Dedifferentiated amniotic fluid mesenchymal stem cell (primary cell): Measurements from ENCODE around the gene COL27A1.
A peak's percentile ranks its signal among the peaks of the same experiment; 100 is the strongest.

ENCODE experiments used
- DNase-seq: peaks from one replicate; pipeline ENCODE4 v3.0.0-alpha.2; 2016; ENCODE audit errors: extremely low spot score

Gene COL27A1

DNA sequence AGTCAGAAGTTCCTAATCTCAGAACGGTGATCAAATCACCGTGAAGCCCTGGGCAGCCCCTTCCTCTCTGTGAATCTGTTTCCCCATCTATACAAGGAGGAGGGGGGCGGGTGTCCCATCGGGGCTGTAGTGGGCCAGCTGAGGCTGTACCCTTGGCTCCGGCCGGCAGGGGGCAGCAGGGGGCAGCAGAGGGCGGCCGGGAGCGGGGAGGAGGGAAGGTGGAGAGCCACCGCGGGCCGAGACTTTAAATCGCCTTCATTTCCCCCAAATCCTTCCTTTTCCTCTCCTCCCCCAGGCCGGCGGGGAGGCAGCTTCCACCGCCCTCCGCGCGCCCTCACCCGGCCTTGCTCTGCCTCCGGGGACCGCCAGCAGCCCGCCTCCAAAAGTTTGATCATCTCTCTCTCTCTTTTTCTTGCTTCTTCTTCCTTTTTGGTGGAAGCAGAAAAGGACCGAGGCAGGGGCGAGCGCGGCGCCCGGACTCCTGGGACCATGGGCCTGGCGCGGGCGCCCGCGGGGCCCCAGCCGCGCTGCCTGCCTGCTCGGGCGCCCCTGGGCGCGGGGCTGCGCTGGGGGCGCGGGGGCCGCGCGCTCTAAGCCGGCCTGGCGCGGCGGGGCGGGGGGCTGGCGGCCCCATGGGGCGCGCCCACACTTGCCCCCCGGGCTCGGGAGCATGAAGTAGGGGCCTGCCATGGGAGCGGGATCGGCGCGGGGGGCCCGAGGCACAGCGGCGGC, at the start of gene COL27A1:
COL27A1 (plus strand) TSS at position 275 of the 732 bp plus-strand sequence; CDS start at position 689, 414 bp downstream.
- DNase-seq = peak; percentile 78

DNA sequence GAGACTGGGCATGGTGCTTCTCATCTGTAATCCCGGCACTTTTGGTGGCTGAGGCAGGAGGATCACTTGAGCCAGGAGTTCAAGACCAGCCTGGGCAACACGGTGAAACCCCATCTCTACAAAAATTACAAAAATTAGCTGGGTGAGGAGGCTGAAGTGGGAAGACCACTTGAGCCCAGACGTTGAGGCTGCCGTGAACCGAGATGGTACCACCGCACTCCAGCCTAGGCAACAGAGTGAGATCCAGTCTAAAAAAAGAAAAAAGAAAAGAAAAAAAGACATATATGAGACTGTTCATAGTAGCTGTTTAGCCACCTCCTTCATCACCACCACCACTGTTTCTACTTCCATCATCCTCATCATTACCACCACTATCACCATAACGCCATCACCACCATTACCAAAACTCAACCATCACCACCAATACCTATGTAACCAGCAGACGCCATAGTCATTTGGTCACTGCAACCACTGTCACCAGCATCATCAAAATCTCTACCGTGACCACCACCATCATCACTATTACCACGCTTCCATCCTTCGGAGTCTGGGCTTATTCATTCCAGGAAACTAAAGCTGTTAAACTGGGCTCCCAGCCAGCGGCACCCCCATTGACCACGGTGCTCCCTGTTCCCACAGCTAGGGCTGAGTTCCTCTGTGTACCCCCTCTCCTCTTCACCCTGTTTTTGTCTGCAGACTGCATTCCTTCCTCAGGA, 47.9 kb upstream of the COL27A1 start:
- no peak for DNase-seq

DNA sequence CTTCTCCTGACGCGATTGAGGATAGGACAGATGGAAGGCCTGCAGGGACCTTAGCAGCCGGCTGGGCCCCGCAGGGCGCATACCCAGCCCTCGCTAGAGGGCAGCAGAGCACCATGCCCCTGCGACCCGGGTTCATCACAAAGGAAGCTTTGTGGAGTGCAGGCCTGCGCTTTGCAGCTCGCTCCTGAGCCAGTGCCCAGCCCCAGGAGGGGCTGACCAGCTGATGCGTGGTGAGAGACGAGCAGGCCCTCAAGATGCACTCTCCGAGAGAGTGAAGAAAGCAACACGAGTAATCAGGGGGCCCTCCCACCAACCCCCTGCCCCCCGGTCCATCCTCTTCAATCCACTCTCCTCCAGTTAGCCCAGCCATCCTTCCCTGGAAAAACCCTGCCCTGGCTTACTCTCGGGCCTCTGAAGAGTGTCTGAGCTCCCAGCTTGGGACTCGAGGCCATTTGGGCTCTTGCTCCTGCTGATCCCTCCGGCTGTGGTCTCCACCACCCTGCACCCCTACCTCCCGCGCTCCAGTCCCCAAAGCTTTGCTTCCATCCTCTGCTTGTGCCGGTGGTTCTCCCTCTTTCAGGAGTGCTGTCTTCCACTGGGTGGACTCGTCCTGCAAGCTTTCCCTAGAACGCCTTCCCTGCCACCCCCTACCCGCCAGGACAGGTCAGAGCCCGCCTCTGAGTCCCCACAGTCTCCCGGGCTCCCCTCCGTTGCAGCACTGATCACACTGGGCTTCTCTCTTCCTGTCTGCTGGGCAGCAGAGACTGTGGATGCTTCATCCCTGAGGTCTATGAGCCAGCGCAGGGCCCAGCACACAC, 47.1 kb upstream of the COL27A1 start:
- peak; percentile 39 for DNase-seq

DNA sequence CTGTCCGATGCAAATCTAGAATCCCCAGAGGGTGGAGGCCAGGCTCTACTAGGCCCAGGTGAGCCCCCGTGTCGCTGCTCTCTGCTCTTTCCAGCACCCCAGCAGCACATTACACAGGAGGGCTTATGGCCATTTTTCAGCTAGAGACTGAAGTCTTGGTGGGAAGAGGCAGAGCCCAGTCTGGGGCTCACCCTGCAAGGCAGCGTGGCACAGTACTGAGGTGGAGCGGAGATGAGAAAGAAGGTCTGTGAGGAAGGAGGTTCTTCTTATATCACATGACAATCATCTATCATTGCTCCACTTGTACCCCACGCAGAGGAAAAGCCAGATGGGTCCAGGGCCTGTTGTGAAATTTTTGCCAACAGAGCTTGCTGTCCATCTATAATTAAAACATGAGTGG, 46.2 kb upstream of the COL27A1 start:
- DNase-seq = no peak

DNA sequence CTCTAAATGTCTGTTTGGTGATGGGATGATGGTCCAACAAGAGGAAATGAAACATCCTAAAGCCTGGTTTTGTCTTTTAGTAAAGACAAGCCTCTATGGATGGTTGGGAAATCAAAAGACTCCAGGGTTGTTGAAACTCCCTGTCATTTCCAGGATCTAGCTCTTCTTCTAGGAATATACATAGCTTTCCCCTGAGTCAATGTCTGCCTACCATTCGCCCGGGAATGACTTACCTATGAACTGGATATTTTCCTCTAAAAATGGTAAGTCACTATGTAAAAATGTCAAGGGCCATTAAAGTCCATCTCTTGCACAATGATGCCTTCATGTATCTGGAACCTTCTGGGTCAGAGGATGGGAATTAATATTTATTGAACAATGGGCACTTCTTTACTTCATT, 45.2 kb upstream of the COL27A1 start:
- DNase-seq = no peak

DNA sequence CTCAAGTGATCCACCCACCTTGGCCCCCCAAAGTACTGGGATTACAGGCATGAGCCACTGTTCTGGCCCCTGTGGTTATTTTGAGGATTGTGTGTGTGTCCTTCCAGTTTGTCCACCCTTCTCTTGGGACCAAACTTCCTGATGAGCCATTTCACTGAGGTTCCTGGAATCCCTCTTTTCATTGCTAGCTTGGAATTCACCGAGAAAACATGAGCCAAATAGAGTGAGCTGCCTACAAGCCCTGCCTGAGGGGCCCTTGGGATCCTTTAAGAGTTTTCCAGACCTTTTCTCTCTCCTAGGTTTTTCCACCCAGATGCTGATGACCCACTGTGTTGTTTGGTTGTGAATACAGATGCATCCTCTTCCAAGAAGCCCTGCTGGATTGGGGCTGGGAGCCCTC, 43.0 kb upstream of the COL27A1 start:
- no peak for DNase-seq

DNA sequence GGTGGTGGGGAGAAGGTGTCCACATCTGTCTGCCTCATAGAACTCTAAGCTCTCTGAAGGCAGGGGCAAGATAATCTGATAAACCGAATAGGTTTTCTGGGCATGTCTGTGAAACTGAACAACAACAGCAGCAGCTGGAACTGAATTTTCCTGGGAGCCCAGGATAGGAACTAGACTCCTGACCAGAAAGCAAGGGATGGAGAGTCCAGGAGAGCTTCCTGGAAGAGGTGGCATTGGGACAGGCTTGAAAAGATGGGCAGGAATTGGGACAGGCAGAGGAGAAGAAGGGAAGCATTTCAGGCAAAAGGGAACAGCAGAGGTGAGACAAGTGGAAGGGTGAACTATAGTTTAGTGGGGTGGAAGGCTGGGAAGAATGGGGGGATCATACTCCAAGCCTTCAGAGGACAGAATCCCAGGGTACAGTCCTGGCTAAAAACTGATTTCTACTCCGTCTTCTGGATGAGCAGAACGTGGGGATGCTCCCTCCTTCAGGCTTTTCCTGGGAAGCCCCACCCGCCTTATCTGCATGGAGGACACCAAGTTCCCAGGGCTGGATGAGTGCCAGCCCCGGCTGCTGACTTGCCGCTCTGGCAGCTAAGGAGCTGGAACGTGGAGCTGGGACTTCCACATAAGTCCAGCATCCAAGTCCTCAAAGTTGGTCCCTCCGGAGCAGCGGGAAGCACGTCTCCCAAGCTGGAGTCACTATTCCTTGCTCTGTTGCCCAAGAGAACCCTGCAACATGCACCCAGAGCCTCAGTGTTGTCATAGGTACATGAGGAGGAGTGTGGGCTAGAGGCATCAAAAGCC, 42.4 kb upstream of the COL27A1 start:
- no peak for DNase-seq

DNA sequence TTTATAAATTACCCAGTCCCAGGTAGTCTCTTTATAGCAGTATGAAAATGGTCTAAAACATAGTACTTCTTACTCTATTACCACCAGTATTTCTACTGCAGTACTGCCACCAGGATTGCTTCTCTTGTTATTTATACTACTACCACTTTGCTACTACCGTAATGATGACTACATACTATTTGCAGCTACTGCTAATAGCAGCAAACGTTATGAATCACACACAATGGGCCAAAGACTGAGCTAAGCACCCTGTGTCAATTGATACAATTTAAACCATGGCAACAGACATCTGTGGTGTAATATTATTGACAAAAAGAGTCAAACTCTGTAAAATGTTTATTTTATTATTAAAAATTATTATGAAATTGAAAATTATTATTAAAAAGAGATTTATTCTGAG, 41.0 kb upstream of the COL27A1 start:
- DNase-seq = no peak

DNA sequence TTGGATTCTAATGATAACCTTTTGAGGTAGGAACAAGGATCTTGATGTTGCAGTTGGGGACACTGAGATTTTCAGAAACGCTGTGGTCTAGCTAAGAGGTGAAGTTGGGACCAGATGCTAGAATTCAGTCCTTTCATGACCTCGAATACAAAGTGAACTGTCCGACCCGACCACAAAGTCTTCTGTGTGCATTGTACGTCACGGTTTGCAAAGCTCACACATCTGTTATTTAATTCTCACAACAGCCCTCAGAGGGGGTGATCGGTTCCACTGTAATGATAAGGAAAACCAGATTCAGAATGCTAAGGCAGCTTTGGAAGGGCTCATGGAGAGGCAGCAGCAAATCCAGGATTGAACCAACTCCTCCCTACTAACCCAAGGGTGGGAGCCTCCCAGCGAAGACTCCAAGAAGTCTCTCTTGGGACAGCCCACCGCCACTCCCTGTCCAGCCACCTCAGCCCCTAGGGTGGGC, 39.6 kb upstream of the COL27A1 start:
- DNase-seq = no peak

DNA sequence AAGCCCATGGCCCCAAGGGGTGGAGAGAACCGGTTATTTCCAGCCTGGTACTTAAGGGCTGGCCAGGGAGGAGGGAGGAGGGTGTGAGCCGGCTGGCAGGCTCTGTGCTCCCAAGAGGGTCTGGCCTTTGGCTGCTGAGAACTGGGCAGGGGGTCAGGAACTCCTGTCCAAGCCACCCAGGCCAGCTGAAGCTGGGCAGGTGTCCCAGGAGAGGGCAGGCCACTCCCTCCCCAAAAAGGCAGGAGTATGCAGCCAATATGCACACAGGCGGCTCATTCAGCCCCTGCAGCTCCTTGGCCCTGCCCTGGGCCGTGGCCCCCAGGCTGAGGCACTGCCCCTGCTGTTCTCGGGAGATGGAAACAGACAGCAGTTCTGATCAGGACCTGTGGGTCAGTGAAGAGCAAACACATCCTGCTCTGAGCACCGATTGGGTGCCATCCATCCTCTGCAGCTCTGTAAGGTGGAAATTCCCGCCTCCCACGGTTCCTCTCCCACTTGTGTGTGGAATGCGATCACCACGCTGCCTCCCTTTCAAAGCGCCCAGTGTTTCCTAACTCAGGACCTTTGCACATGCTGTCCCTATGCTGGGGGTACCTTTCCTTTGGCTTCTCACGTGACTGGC, 39.1 kb upstream of the COL27A1 start:
- no peak for DNase-seq

DNA sequence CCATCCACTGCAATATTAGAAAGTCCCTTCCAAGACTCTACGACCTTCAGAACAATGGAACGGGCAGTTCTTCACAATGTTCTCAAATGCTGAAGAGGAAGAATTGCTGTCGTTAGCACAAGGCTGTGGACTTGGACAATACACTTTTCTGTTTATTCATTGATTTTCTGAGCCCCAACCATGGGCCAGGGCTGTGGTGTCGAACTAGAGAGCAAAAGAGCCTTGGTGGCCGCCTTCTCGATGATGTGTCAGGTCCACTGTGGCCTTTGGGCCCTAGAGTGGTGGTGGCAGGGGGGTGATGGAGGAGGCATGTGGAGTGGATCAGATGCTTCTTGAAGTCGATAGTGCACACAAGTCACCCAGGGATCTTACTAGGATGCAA, 37.7 kb upstream of the COL27A1 start:
- DNase-seq = no peak

DNA sequence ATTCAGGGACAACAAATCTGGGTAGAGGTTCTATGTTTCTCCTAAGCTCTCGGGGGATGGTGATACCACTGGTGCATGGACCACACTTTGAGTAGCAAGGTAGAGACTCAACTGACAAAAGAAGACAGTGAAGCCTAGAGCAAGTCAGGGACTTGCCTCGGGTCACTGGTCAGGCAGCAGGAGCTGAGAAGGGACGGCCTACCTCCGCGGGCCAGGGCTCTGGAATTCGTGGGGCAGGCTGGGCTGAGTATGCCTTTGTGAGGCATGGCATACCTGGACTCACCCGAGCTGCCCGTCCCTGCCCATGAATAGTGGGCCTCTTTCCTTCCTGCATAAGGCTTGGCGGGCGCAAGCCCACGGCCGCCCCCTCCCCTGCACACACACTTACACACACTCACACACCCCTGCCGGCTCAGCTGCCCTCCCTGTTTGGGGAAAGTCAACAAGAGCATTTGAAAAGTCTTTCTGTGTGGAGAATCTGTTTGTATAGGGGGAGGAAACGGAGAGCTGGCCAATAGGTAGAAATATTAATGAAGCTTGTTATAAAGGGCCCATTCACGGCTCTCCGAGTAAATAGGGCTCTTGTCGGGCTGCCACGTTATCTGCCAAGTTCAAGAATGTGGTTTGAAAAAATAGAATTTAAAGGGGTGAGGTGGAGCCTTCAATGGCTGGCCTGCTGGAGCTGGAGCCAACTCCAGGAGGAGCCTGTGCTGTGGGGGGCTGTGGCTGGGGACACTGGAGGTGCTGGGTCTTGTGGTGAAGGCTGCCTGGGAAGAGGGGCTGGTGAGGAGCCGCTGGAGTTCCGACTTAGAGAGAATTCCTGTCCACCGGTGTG, 37.1 kb upstream of the COL27A1 start:
- no peak for DNase-seq

DNA sequence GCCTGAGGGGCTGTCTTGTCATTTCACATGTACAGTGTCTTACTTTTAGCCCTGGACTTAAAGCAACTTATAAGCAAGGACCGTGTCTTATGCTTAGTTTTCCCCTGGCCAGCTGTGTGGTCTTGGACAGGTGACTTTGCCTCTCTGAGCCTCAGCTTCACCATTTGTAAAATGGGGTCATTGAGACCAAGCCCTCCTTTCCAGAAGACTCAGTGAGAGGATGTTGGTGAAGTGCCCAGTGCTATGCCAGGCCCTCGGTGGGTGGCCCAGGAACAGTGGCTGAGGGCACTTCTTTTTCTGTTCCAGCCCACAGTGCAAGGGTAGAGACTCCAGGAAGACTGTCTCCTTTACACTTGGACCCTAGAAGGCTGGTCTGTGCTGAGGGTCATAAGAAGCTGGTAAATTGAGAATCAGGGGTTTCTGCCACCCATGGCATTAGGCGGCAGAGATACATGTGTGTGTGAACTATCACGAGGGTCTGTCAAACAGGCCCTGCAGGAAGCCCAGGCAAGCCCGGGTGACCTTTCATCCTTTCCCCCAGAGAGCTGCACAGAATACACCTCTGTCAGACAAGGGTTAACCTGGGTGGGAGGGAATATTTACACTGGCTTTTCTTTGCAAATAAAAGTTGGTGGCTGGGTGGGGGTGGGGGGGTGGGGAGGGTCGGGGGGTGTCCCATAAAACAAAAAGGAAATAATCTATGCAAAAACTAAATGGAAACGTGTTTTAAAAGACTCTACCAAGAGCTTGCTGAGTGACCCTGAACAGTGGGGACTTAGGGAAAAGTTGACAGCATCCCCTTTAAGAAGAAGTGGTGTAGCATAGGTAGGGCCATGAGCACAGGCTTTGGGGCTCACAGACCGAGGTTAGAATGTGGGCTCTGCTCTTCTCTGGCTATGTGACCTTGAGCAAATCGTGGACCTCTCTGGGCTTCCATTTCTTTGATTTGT, 35.8 kb upstream of the COL27A1 start:
- DNase-seq = no peak

DNA sequence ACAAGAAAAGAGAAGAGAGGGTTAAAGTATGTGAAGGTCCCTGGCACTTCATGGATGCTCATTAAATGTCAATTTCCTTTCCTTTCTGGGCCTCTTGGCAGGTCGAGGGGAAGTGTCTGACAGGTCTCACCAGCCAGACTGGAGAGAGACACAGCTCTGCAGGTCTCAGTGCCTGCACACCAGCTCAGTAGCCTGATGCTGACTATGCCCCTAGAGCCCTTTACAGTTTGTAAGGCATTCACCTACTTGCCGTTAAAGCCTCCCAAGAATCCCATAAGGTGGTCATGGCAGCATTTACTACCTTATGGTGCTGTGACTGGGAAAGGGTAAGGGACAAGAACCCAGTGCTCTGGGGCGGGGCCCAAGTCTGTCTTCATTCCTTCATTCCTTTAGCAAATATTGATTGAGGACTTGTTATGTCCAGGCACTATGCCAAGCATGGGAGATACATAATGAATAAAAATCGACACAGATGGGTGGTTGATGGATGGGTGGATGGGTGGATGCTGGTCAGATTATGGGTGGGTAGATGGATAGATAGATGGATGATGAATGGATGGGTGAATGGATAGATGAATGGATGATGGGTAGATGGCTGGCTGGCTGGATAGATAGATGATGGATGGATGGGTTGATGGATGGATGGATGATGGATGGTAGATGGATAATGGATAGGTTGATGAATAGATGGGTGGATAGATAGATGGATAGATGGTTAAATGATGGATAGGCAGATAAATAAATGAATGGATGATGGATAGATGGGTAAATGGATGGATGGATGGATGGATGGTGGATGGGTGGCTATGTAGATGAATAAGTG, 34.9 kb upstream of the COL27A1 start:
- no peak for DNase-seq

DNA sequence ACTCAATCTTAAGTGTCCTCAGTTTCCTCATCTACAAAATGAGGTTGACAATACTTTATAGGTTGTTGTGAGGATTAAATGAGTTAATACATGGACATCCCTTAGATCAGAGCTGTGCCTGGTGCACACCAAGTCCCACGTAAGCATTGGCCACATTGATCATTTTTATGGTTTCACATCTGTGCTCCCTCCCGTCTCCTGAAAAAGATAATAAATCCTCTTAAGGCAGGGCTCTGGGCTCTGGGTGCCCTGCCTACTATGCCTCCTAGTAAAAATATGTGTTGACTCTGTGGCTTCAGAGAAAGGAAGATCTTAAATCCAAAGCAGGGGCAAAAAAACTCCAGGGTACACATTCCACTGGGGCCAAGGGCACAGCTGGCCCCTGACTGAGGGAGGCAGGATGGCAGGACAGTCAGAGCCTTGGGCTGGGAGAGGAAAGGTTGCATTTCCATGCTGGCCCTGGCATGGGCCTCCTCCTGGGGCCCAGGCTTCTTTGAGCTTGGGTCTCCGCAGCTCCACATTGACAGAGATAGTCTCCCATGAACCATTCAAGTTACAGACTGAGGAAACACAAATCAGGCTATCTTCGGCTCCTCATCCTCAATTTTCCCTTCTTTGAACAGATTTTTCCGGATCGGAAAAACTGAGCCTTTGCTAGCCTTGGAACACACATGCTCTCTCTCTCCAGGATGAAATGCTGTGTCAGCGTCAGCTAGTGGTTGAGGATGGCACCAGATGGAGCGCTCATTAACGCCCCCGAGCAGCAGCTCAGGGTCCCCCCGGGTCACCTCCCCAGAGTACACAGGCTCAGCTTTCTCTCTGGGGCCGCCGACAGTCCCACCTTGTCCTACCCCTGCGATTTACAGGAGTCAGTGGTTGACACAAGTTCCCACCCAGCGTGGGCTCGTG, 33.9 kb upstream of the COL27A1 start:
- no peak for DNase-seq

DNA sequence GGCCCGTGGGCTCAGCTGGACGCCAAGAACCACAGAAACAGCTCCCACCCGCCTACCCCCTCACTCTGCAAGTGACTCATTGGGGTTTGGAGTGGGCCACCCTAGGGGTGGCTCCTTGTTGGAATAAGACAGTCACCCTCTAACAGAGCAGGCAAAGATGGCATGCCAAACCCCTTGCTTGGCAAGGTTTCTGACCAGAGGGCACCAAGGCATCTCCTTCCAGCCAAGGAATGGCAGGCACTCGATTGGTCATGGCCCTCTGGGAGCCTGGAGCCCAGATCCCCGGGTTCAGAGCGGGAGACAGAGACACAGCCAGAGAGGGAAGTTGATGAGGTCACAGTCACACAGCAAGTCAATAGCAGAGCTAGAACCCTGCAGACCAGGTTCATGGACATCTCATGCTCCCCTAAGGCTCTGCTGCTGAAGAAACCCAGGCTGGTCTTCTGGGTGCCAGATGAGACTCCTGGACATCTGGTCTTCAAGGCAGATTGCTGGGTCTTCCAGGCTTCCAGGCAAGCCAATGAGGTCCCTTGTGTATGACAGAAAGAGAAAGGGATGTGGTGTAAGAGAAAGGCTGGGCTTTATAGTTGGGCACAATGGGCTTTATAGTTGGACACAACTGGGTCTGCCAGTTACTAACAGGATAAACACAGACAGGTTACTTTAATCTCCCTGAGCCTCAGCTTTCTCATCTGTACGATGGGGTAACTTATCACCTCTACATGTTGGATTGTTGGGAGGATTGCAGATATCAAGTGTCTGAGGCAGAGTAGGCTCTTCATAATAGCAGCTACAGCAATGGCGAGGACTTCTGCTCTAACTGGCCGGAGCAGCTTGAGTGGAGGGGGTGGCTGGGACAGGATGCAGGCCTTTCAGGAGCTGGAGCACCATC, 33.0 kb upstream of the COL27A1 start:
- DNase-seq = no peak
